GM18511 (cell line): ENCODE data around the gene UBE2L3.
"Not testable (repeated sequence)": the region's sequence is repeated elsewhere in the genome, so short reads cannot be mapped to it uniquely, and the experiment has no call there.

ENCODE experiments used
- ATAC-seq: cut with Tn5 transposase; IDR thresholded peaks from one replicate; pipeline ENCODE4 v1.9.1; 2021; ENCODE audit warnings: mild to moderate bottlenecking, moderate library complexity; ENCODE audit not compliant: unreplicated experiment

Gene UBE2L3

DNA sequence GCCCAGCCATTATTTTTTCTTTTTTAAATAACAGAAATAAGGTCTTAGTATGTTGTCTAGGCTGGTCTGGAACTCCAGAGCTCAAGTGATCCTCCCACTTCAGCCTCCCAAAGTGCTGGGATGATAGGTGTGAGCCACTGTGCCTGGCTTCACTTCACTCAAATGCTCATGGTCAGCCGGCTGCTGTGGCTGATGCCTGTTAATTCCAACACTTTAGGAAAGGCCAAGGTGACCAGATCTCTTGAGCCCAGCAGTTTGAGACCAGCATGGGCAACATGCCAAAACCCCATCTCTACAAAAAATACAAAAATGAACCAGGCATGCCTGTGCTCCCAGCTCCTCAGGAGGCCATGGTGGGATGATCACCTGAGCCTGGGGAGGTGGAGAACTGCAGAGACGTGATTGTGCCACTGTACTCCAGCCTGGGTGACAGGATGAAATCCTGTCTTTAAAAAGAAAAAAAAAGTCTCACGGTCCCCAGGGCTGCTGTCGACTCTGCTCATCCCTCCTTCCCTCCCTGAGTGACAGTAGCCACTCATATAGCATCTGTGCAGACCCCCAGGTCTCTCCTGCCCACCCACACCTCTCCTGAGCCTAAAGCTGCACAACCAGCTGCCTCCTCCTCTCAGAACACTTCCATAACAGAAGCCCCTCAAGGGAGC lies 58.7 kb downstream of the UBE2L3 start:
- no peak for ATAC-seq

DNA sequence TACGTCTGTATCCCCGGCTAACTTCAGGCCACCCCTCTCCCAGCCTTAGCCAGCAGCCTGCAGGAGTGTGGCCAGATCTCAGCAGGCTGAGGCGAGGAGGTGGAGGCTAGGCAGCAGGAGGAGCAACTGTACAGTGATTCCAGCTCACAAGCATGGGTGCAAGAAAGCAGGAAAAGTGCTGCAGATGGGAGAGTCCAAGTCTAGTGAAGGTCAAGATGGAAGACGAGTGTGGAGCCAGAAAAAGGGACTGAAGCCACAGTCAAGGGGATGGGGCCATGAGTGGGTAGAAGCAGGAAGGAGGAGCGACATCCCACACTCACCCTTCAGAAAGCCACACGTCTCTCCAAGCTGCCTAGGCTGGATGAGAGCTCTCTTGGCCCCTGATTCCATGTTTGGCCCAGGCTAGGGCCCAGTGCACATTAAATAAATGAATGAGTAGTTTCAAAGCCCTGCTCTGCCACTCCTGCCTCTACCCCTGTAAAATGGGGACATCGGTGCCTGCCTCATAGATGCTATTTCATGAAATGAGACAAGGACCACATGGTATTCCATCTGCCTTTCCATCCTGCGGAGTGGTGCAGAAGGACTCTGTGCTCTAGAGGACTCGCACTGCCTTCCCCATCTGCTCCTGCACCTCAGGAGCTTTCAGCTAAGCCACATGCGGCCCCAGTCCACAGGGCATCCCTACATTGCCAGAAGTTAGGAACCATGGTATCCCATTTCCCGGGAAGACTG lies 59.4 kb downstream of the UBE2L3 start:
- ATAC-seq = no peak

DNA sequence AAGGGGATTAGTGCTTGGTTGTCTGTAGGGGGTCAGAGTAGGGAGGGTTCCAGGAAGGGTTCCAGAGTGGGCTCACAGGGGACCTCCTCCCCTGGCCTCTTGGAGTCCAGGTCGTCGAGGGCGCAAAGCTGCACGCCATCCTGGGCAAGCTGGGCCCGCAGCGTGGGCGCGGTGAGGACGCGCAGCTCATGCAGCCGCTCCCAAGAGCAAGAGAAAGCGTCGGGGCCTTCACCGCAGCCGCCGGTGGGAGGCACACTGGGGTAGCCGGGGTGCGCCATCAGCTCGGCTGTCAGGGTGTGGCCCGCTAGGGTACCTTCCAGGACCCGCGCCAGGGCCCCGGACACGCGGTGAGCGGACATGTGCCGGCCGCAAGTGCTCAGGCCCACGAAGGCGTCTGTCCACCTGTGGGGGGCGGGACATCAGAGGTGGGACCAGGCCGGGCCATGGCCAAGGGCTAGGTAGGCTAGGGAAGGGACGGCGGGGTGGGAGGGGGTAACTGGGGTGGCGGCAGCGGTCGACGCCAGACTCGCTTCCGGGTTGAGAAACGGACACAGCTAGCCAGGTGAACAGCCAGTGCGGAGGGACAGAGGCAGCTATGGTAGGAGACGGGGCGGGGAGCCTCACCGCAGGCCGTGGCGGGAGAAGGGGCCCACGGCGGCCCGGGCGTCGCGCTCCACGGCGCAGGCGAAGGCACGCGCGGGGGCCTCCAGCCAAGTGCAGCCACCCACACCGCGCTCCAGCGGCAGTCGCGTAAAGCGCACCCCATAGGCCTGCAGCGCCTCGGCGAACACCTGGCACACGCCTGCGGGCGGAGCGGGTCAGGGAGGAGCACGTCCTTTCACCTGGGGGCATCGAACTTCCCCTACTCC lies 61.1 kb downstream of the UBE2L3 start:
- peak; percentile 14 for ATAC-seq

DNA sequence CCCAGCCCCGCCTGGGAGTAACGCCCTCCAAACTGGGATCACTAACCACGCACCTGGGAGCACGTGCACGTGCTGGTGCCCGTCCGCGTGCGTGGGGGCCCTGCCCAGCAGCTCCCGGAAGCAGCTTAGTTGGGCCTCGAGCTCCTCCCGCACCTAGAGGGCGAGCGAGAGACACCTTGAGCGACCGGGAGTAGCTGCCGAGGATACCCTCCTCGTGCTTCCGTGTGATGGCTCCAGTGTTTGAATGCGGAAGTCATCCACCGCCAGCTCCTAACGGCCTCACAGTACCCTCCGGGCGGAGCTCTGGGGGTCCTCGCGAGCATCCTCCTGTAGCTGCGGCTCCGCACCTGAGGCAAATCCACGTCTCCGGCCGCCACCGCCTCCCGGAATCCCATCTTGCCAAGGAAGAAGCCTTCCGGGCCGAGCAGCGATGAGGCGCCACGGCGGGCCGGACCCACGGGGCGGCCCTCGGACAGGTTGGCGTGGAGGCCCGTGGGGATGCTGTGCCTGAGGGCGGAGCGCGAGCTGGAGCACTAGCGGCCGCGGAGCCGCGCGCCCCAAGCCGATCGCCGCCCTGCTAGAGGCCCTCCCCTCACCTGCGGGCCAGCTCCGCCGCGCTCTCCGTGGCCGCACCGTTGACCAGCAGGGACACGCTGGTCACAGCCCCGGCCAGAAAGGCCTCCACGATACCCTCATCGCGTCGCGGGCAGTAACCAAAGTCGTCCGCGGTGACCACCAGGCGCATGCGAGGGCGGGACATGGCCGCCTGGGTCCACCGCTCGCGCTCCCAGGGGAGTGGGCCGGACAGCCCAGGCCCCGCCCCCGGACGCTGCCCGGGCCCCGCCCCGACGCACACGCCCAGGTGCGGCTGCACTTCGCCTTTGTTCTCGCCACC lies 62.0 kb downstream of the UBE2L3 start, which contains the start of gene YDJC:
Gene YDJC, minus strand, starts transcription at position 768 of the 895 bp plus-strand sequence. Its CDS starts 8 bp downstream, at position 760.
- peak; percentile 88 for ATAC-seq

DNA sequence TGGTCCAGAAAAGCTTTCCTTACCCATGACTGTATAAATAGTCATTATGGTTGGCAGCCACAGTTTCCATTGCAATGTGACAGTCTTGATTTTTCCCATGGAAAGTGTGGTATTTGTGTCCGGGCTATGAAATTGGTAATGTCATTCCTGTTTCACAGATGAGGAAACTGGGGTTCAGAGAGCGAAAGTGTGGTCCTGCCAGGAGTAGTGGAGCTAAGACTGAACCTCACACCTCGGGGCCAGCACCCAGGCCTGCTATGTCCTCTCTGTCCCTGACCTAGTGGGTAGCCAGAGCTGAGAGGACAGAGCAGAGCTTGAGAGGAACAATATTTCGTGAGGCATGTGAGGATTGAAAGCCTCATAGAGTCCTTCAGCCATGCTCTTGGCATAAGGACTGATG lies 63.5 kb downstream of the UBE2L3 start:
- no peak for ATAC-seq

DNA sequence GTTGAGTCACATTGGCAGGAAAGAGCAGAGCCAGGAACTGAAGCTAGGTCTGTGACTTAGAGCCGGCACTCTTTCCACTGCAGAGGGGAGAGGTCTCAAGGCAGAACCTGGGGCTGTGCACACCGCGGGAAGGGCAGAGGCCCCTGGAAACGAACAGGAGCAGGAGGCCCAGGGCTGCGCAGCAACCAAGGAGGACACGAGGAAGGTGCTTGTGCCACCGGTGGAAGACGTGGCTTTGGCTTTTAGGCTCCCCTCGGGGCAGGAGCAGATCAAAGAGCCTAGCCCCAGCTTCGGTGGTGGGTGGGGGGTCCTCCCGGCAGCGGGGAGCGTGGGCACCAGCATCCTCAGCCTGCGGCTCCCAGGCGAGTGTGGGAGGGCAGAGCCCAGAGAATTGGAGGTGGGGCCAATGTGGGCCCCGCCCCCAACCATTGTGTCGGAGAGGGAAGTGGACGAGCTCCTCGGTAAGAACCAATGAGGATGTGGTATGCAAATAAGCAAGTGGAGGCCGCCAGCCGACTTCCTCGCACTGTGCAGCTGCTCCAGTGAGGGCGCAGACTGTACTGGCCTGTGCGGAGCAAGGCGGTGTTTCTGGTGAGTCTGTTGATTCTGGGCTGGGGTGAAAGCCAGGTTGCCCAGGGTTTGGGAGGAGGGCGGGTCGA lies 64.9 kb downstream of the UBE2L3 start, which contains the start of gene CCDC116:
Gene CCDC116, plus strand, starts transcription at position 524 of the 659 bp plus-strand sequence. CDS start 422 bp downstream, outside the sequence.
- ATAC-seq = no peak

DNA sequence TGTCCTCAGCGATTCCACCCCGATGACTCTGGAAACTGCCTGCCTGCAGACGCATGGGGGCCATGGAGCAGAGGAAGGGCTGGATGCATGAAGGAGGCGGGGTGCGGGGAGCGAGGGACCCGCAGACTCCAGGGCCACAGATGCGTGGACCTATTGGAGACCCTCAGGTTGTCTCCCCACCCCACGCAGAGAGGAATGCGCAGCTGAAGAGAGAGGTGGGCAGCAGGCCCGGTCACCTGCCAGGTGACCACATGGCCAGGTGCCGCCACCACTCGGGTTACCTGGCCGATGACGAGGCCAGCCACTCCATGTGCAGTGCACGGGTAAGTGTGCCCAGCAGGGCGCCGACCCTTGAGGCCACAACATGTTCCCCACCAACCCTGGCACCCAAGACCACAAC lies 65.4 kb downstream of the UBE2L3 start:
- ATAC-seq = no peak

DNA sequence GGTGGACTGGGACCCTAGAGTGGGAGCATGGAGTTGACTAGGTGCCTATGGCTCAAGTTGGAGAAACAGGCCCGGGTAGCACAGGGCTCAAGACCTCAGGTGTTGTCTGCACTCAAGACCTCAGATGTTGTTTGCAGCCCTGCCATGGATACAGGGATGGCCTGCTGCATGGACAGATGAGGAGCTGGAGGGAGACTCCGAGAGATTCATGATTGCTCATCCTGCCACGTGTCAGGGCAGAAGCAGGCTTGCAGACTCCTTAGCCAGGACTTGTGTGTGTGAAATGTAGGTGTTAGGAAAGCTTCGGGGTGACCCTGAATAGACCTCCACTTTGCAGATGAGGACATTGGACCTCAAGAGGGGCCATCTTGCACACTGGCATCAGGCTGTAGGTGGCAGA lies 66.0 kb downstream of the UBE2L3 start:
- no peak for ATAC-seq

DNA sequence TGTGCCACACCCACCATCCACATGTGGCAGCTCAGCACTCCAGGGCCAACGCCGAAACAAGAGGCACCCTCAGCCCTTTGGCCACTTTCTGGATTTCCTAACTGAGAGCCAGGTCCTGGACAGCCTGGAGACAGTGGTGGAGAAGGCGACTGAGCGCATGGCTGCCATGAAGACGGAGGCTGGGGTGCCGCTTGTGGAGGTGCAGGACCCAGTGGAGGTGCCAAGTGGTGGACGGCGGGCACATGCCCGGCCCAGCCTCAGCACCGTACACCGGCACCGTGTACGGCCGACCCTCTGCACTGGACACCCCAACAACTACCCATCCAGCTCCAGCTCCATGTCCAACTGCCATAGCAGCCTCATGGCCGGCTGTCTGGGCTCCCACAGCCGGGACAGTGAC lies 66.6 kb downstream of the UBE2L3 start:
- ATAC-seq = no peak

DNA sequence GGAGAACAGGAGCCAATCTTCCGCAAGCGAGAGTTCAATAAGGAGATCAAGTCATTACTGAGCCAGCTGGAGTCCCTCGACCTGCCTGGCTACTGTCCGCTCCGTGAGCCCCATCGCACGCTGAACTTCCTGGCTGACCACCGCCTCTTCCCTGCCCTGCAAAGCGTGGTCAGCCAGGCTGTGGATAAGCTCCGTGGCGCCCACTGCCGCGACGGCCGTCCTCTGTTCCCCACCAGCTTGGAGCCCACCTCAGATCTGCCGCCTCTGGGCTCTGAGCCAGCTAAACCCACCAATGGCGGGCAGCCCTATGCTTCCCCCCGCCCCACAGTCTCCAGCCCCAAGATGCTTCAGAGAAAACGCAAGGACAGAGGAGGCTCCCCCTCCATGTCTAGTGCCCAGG lies 67.3 kb downstream of the UBE2L3 start:
- ATAC-seq = no peak

DNA sequence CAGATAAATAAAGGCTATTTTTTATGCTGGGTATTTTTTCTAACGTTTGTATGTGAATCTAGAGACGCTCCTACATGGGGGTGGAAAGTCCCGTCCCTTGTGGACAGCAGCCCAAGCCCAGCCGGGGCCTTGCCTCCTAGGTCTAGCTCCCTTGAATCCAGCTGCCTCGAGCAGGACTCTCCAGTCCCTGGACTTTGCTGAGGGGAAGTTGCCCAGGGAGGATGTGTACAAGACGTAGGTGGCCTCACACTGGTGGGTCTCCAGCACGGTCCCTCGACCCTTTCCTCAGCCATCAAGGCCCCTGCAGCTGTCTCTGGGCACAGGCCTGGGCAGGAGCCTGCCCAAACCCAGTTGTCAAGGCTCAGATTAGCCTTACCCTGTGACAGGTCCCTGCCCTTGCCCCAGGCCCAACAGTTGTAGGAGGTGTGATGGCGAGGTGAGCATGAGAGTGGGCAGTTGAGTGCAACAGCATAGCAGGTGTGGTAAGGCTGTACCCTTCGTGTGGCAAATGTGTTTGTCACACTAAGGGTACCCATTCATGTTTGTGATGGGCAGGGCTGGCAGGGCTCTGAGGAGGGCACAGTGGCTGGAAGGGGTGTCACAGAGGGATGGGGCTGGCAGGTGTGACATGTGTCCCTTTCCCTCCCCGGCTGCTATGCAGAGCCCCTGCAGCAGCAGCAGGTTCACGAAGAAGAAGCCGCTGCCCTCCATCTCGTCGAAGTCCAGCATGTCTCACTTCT lies 68.4 kb downstream of the UBE2L3 start:
- no peak for ATAC-seq

DNA sequence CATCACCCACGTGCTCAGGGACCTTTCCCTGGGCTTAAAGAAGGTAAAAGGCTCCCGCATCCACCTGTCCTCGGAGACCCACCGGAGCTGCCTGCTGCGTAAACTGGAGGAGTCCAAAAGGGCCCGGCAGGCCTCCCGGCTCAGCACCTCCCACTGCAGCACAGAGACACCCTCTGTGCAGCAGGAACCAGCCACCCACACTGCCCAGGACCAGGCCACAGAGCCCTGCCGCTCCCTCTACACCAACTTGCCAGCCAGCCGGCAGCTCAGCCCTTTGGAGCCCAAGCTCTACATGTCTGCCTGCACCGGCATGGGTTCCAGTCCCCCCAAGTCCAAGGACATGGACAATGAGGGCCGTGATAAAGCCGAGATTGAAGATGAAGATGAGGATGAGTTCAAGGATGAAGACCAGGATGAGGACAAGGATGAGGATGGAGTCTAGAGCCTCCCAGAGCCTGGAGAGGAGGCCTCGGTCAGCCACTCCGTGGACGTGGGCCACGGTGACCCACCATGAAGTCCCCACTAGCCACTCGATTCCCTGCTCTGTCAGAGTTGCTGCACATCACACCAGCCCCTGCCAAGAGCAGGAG lies 69.2 kb downstream of the UBE2L3 start:
- no peak for ATAC-seq

DNA sequence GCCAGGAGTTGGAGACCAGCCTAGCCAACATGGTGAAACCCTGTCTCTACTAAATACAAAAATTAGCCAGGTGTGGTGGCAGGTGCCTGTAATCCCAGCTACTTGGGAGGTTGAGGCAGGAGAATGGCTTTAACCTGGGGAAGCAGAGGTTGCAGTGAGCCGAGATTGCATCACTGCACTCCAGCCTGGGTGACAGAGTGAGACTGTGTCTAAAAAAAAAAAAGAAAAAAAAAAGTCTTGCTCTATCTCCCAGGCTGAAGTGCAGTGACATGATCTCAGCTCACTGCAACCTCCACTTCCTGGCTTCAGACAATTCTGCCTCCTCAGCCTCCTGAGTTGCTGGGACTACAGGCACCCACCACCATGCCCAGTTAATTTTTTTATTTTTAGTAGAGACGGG lies 69.9 kb downstream of the UBE2L3 start:
- not testable (repeated sequence) for ATAC-seq

DNA sequence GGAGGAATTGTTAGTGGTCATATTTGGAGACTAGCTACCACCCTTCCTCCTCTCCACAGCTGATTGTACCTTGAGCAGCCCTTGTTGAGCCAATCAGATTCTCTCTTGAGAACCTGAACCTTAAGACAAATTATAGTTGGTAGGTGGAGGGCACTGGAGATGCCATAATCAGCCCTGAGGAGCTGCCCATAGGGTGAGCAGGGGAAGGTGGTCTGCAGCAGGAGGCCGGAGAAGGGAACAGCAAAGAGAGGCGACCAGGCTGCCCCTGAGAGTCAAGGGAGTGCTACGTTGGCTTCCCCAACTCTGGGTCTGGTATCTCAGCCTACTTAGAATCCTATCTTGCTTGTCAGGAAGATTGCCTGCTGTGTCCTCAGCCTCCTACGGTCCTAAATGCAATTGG lies 71.8 kb downstream of the UBE2L3 start:
- ATAC-seq = no peak

DNA sequence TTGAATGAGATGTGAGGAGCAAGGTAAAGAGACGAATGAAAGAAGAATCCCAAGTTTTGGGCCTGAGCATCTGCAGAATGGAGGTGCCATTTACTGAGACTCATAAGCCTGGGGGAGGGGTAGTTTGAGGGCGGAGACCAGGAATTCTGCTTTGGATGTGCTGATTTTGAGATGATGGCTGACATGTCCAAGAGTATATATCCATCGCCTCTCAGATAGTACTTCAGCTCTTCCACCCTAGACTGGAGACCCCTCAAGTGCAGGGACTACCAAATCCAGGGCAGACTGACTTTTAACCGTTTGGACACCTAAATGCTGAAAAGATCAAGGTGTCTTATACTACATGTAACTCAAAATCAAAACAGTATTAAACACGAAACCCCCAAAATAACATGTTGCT lies 73.3 kb downstream of the UBE2L3 start:
- no peak for ATAC-seq

DNA sequence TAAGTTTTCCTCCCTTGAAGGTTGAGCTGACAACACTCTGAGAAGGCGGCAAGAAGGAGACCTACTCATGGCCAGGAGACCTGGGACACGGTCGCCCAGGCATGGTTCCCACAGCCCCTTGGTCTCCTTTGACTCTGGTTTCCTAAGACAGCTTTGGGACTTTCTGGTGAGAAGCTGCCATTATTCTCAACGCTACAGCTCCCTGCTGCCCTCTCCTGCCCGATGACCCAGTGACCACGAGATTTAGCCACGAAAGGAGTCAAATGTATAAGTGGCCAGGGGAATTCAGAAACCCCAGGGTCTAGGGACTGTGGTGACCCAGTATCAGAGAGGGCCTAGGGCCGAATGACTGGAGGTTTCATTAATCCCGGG lies 73.9 kb downstream of the UBE2L3 start:
- ATAC-seq = no peak

DNA sequence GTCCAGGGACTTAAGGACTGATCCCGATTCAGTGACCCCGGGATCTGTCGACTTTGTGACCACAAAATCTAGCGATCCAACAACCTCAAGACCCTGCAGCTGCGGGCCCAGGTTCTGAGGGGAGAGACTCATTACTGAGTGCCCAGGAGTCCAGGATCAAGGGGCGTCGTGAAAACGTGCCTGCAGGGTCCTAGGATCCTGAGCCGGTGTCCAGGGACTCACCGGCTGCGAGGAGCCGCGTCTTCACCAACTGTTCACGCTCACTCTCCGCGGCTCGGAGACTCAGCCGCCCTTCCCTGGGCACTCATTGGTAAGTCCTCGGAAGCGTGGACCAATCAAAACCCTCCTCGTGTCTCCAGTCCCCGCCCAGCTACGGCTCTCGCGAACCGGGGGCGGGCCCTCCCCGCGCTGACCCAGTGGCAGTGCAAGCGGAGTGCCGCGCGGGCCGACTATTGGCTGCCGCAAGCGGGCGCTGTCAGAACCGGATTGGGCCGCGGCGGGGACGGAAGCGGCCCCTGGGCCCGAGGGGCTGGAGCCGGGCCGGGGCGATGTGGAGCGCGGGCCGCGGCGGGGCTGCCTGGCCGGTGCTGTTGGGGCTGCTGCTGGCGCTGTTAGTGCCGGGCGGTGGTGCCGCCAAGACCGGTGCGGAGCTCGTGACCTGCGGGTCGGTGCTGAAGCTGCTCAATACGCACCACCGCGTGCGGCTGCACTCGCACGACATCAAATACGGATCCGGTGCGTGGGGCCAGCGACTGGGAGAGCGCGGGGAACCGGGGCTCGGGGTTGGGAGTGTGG lies 74.5 kb downstream of the UBE2L3 start, which contains the start of gene SDF2L1:
Gene SDF2L1, plus strand, starts transcription at position 514 of the 795 bp plus-strand sequence. Its CDS starts 35 bp downstream, at position 549.
- ATAC-seq = peak; percentile 93
